Kidney epithelial cell (primary cell): ENCODE results near the gene NOL4L. TPM values are rescaled to one million over a fixed set of nuclear protein-coding genes. Genes with fewer than 3 reads are reported as not detected.

Source experiments
- DNase-seq: peaks from one replicate; pipeline ENCODE4 v3.0.0-alpha.2; 2010; ENCODE audit warnings: low read depth
- H3K27me3 ChIP-seq: 2 replicates; pipeline ENCODE4 v1.6.0; 2011; ENCODE audit warnings: low read length; ENCODE audit not compliant: control insufficient read depth, insufficient read depth
- H3K36me3 ChIP-seq: 2 replicates; pipeline ENCODE4 v1.5.1; 2011; ENCODE audit warnings: low read length; ENCODE audit not compliant: control insufficient read depth, insufficient read depth
- H3K4me3 ChIP-seq: 2 replicates; pipeline ENCODE4 v1.5.1; 2011; ENCODE audit warnings: low read depth, mild to moderate bottlenecking, control low read depth, low read length
- total RNA-seq: library from RNA; depleted of rRNA; stranded (reverse); fragments of >200 nt; gene quantifications from 2 replicates; pipeline ENCODE4 v1.2.3, GENCODE V29; 2015
- TF ChIP-seq, protein P1 (sequence below): IDR thresholded peaks from 2 replicates; pipeline ENCODE4 v1.5.1; 2011; ENCODE audit warnings: mild to moderate bottlenecking, moderate library complexity, low read length, control low read depth, inconsistent platforms; ENCODE audit not compliant: insufficient read depth, poor library complexity, severe bottlenecking

Gene NOL4L
- total RNA-seq, 1 donor from 2014 or later: 31.4 TPM

DNA sequence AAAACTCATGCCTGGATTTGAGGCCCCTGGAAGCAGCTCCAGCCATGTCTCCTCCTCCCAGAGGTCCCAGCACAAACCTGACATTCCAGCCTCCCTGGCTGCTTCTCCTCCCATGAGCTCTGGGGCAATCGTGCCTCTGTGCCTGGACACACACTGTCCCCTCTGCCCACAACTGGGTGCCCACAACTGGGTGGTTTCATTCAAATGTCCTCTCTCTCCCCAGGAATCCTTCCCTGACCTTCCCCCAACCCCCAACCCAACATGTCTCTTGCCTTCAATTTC is 37.4 kb downstream of the NOL4L start:
- no peaks in the 10 kb centered on the region for H3K36me3 ChIP-seq
- H3K4me3 ChIP-seq: no peak overlapping the region
- no peak for DNase-seq
- peaks cover 3% of the 10 kb centered on the region for H3K27me3 ChIP-seq
- TF ChIP-seq, protein P1, sequence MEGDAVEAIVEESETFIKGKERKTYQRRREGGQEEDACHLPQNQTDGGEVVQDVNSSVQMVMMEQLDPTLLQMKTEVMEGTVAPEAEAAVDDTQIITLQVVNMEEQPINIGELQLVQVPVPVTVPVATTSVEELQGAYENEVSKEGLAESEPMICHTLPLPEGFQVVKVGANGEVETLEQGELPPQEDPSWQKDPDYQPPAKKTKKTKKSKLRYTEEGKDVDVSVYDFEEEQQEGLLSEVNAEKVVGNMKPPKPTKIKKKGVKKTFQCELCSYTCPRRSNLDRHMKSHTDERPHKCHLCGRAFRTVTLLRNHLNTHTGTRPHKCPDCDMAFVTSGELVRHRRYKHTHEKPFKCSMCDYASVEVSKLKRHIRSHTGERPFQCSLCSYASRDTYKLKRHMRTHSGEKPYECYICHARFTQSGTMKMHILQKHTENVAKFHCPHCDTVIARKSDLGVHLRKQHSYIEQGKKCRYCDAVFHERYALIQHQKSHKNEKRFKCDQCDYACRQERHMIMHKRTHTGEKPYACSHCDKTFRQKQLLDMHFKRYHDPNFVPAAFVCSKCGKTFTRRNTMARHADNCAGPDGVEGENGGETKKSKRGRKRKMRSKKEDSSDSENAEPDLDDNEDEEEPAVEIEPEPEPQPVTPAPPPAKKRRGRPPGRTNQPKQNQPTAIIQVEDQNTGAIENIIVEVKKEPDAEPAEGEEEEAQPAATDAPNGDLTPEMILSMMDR: no peak

DNA sequence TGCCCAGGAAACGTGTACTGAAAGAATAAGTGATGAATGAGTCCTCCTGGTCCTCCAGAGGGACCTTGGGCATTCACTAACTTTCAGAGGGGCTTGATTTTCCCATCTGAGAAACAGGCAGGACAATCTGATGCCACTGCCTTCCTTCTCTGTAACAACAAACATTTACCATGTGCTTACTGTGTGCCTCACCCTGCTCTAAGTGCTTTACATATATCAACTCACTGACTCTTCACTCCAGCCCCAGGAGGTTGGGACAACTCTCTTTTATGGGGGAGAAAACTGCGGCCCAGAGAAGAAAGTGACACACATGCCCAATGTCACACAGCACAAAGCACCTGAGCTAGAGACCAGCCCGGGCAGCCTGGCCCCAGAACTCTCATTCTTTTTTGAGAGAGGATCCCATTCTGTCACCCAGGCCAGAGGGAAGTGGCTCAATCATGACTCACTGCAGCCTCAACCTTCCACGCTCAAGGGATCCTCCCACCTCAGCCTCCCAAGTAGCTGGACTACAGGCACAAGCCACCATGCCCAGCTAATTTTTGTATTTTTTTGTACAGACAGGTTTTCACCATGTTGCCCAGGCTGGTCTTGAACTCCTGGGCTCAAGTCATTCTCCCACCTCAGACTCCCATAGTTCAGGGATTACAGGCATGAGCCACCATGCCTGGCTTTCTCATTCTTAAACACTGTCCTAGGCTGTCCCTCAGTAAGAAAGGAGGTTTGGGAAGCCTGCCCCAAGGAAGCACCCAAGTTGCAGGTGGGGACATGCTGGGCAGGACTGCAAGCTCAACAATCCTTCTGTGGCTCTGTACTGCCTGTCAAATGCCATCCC is 38.0 kb downstream of the NOL4L start:
- DNase-seq: no peak
- H3K4me3 ChIP-seq: no peak overlapping the region
- H3K27me3 ChIP-seq: peaks cover 3% of the 10 kb centered on the region
- TF ChIP-seq, protein P1: no peak
- no peaks in the 10 kb centered on the region for H3K36me3 ChIP-seq

DNA sequence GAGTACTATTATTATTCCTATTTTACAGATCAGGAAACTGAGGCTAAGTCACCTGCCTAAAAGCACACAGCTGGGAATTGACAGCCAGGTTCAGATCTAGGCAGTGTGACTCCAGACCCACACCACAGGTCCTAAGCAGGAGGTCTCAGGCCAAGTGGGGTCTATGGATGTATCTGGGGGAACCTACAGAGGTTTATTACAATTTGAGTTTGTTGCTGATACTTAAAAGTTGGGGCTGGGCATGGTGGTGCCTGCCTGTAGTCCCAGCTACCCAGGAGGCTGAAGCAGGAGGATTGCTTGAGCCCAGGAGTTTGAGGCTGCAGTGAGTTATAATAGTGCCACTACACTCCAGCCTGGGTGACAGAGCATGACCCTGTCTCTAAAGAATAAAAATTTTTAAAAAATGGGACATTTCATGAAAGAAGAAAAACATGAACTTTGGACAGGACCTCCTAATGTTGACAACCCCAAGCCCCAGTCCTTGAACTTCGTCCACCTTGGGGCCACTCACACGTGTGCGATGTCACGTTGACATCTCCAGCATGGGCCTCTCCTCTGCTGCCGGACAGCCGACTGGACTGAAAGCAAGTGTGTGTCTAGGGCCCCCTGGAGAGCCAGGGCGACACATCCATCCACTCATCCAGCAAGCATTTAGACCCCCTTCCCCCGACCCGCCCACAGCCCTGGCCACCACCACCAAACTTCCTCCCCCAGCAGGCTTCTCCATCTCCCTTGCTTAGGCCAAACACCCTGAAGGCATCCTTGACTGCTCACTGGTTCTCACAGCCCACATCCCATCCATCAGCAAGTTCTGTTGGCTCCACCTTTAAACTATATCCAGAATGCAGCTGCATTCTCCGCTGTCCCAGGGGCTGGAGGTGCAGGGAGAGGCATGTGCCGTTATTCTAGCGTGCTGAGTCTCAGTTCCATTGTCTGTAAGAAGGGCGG is 40.0 kb downstream of the NOL4L start:
- H3K27me3 ChIP-seq: peaks cover 6% of the 10 kb centered on the region
- H3K36me3 ChIP-seq: no peaks in the 10 kb centered on the region
- H3K4me3 ChIP-seq: no peak overlapping the region
- no peak for DNase-seq
- TF ChIP-seq, protein P1: no peak

DNA sequence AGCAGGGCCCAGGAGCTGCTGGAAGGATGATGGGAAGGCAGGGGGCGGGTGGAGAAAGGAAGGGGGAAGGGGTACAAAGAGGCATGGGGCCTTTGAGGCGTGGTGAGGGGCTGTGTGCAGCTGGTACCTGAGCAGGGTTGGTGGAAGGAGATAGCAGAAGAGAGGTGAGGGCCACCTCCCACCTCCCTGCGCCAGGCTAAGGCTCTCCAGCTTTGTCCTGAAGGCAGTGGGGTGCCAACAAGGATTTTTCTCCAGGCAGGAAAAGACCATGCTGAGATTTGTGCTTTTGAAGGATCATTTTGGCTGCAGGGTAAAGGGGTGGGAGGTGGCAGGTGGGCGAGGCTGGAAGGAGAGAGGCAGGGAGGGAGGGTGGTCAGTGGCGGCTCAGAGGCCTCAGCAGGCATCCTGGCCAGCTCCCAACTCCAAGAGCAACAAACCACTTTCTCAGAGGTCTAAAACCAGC is 40.8 kb downstream of the NOL4L start:
- Histone ChIP-seq H3K36me3 (no peaks in the 10 kb centered on the region), H3K4me3 (no peak overlapping the region), H3K27me3 (peaks cover 10% of the 10 kb centered on the region)
- no peak for DNase-seq
- TF ChIP-seq, protein P1: no peak

DNA sequence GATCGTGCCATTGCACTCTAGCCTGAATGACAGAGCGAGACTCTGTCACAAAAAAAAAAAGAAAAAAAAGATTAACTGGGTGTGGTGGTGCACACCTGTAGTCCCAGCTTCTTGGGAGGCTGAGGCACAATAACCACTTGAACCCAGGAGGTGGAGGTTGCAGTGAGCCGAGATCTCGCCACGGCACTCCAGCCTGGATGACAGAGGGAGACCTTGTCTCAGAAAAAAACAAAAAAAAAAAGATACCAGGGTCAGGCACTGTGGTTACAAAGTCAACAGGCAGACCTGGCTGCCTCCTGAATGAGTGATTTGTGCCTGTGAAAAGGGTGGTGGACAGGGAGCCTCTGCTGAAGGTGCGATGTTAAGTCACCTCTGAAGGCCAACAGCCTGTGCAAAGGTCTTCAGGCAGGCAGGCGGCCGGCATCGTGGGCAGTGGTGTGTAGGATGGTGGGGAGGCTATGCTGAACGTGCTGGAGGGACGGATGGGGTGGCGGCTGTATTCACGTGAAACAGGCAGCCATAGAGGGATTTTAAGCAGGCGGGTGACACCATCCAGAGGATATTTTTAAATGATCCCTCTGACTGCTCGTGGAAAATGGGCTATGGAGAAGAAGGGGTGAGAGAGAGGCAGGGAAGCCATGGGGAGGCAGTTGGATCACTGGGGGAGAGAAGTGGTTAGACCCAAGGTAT is 41.4 kb downstream of the NOL4L start:
- no peak overlapping the region for H3K4me3 ChIP-seq
- H3K27me3 ChIP-seq: peaks cover 11% of the 10 kb centered on the region
- H3K36me3 ChIP-seq: no peaks in the 10 kb centered on the region
- DNase-seq: no peak
- TF ChIP-seq, protein P1: no peak
